Fibroblast of the aortic adventitia (primary cell): ENCODE results near the gene CEP192. TPM values are rescaled to one million over a fixed set of nuclear protein-coding genes. Genes with fewer than 3 reads are reported as not detected.

ENCODE experiments used
- DNase-seq: peaks from one replicate; pipeline ENCODE4 v3.0.0-alpha.2; 2010; ENCODE audit warnings: low read depth
- H3K4me3 ChIP-seq: 2 replicates; pipeline ENCODE4 v1.5.1; 2011; ENCODE audit warnings: low read depth, mild to moderate bottlenecking, control low read depth, low read length, moderate library complexity
- total RNA-seq: library from RNA; depleted of rRNA; stranded (reverse); fragments of >200 nt; gene quantifications from 2 replicates; pipeline ENCODE4 v1.2.3, GENCODE V29; 2012; ENCODE audit warnings: low replicate concordance
- TF ChIP-seq, protein P1 (sequence below): IDR thresholded peaks from 2 replicates; pipeline ENCODE4 v1.5.1; 2011; ENCODE audit warnings: mild to moderate bottlenecking, low read length, control low read depth, inconsistent platforms; ENCODE audit not compliant: insufficient read depth

CEP192 gene
- total RNA-seq, 1 donor = 38.3 TPM

GRCh38 chr18:13014818-13015217 is 23.7 kb downstream of the CEP192 start:
- no peak for DNase-seq
- no peak overlapping the region for H3K4me3 ChIP-seq
- TF ChIP-seq, protein P1, sequence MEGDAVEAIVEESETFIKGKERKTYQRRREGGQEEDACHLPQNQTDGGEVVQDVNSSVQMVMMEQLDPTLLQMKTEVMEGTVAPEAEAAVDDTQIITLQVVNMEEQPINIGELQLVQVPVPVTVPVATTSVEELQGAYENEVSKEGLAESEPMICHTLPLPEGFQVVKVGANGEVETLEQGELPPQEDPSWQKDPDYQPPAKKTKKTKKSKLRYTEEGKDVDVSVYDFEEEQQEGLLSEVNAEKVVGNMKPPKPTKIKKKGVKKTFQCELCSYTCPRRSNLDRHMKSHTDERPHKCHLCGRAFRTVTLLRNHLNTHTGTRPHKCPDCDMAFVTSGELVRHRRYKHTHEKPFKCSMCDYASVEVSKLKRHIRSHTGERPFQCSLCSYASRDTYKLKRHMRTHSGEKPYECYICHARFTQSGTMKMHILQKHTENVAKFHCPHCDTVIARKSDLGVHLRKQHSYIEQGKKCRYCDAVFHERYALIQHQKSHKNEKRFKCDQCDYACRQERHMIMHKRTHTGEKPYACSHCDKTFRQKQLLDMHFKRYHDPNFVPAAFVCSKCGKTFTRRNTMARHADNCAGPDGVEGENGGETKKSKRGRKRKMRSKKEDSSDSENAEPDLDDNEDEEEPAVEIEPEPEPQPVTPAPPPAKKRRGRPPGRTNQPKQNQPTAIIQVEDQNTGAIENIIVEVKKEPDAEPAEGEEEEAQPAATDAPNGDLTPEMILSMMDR = no peak

DNA sequence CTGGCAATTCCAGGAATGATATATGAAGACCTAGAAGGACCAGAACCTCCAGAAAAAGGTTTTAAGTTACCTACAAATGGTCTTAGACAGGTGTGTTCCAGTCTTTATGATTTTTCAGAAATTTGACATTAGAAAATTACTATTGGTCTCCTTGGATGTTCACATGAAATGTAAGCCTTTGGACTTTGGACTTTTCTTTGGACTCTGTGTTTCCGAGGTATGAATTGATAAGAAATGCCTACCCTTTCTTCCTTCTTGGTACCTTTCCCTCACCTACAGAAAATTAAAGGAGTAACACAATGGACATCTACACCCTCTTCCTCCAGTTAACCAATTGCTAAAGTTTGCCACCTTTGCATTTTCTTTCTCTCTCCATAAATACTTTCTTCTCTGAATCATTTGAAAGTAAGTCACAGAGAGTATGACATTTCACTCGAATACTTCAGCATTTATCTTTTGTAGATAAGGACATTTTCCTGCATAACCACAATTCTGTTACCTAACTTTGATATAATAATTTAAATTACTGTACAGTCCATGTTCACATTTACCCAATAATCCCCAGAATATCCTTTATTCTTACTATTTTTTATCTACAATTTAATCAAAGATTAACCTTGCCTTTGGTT is 26.2 kb downstream of the CEP192 start:
- no peak for DNase-seq
- TF ChIP-seq, protein P1 = no peak

DNA sequence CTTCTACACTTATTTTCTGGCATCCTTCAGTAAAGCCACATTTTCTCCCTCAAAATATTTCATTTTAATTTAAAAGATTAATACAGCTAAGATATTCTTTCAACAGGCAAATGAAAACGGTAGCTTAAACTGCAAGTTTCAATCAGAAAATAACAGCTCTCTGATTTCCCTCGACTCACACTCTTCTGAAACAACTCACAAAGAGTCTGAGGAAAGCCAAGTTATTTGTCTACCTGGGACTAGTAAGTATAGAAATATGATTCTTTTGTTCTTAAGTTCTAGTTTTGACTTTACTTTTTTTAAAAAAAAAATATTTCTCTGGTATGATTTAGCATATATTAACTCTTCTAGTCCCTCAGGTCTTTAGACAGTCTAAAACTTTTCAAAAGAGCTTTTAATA is 27.2 kb downstream of the CEP192 start:
- TF ChIP-seq, protein P1 = no peak
- DNase-seq = no peak
- no peak overlapping the region for H3K4me3 ChIP-seq

More for the DNA sequence above, 26.2 kb downstream of the CEP192 start:
- H3K4me3 ChIP-seq = no peak overlapping the region

GRCh38 chr18:13019301-13019700 is 28.1 kb downstream of the CEP192 start:
- TF ChIP-seq, protein P1 = no peak
- H3K4me3 ChIP-seq = no peak overlapping the region
- peak; percentile 9 for DNase-seq

DNA sequence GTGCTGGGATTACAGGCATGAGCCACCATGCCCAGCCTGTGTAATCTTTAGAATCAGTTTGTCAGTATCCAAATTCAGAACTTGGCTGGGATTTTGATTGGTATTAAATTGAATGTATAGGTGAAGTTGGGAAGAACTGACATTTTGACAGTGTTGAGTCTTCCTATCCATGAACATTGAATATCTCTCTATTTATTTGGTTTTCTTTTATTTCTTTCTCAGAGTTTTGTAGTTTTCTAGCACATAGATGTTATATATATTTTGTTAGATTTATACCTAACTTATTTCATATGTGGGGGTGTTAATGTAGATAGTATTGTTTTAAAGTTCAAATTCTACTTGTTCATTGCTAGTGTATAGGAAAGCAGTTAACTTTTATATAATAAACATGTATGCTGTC is 31.5 kb downstream of the CEP192 start:
- DNase-seq = no peak
- no peak overlapping the region for H3K4me3 ChIP-seq
- TF ChIP-seq, protein P1 = no peak

- no peak for DNase-seq
- TF ChIP-seq, protein P1 = no peak
Observed at GRCh38 chr18:13025233-13025632, 34.1 kb downstream of the CEP192 start.

More at GRCh38 chr18:13025233-13025632, 34.1 kb downstream of the CEP192 start:
- H3K4me3 ChIP-seq = no peak overlapping the region
